HepG2 (cell line): Measurements from ENCODE around the gene CES2. TPM values are rescaled to one million over a fixed set of nuclear protein-coding genes. Genes with fewer than 3 reads are reported as not detected.
"Not testable (repeated sequence)": the region's sequence is repeated elsewhere in the genome, so short reads cannot be mapped to it uniquely, and the experiment has no call there.

Experiments
- ATAC-seq: fragments of 200-7000 bp; cut with Tn5 transposase; 3 replicates; pipeline ENCODE4 v1.9.1; 2020; ENCODE audit warnings: mild to moderate bottlenecking, moderate library complexity
- BruUV-seq: library from RNA; stranded (reverse); fragments of 400-500 nt; replicated peaks from 2 replicates; lab custom pipeline; 2021; lab: Mats Ljungman, UMichigan
- CTCF ChIA-PET: fragments of 300-600 bp; formaldehyde crosslinking; extraction: SDS; loops from one replicate; lab custom pipeline; 2021; ENCODE audit warnings: low total read pairs, inconsistent platforms, low intra/inter-chr PET ratio; lab: Yijun Ruan, JAX
- POLR2A ChIA-PET: fragments of 350-600 bp; sonication (Branson Sonifier 250); formaldehyde crosslinking; loops from one replicate; lab custom pipeline; 2020; ENCODE audit warnings: antibody characterized with exemption, inconsistent platforms; lab: Yijun Ruan, JAX
- DNase-seq: peaks from one replicate; pipeline ENCODE4 v3.0.0-alpha.2; 2015; ENCODE audit warnings: low spot score
- FAIRE-seq: peaks from 3 replicates; lab custom pipeline; 2011; peaks lifted over from hg19 to GRCh38; lab: Jason Lieb, UNC
- H2AFZ ChIP-seq: one replicate; pipeline ENCODE4 v1.6.1; 2011; ENCODE audit warnings: low read length, inconsistent platforms
- H3K27ac ChIP-seq: fragments of 300-600 bp; 3 replicates; pipeline ENCODE4 v1.8.0; 2011; ENCODE audit warnings: mixed run types, mild to moderate bottlenecking, mixed read lengths, low read length, inconsistent platforms; ENCODE audit not compliant: insufficient read depth; ENCODE audit errors: extremely low read length
- H3K27me3 ChIP-seq, 2 experiments: fragments of 200-600 bp in 1 of 2; 2 replicates in 1 of 2; 3 replicates in 1 of 2; pipeline versions ENCODE4 v1.6.0 to v1.8.0; 2011; ENCODE audit warnings: low read length in 2 of 2, mild to moderate bottlenecking in 2 of 2, moderate library complexity in 2 of 2, inconsistent platforms in 1 of 2; ENCODE audit not compliant: insufficient read depth in 2 of 2, control insufficient read depth in 1 of 2
- H3K36me3 ChIP-seq, 2 experiments: fragments of 200-600 bp in 1 of 2; replicated peaks in 1 of 2; 2 replicates in 1 of 2; 3 replicates in 1 of 2; pipeline versions ENCODE4 v1.5.1 to v1.8.0; 2011; ENCODE audit warnings: low read length in 2 of 2, inconsistent platforms in 1 of 2; ENCODE audit not compliant: insufficient read depth in 2 of 2, control insufficient read depth in 1 of 2
- H3K4me1 ChIP-seq: 2 replicates; pipeline ENCODE4 v1.5.1; 2012; ENCODE audit warnings: low read length, inconsistent platforms; ENCODE audit not compliant: insufficient read depth
- H3K4me2 ChIP-seq: 2 replicates; pipeline ENCODE4 v1.6.0; 2011; ENCODE audit warnings: low read depth, low read length, inconsistent platforms
- H3K4me3 ChIP-seq, 3 experiments: fragments of 200-600 bp in 1 of 3; sonication (generic), shearing (Covaris generic) in 1 of 3; replicated peaks in 1 of 3; 2 replicates each; pipeline ENCODE4 v1.5.1; 2011 to 2016; ENCODE audit warnings: low read length in 3 of 3, inconsistent platforms in 2 of 3, low read depth in 2 of 3, mild to moderate bottlenecking in 2 of 3, control low read depth in 1 of 3, mixed read lengths in 1 of 3; ENCODE audit not compliant: insufficient read depth in 1 of 3
- H3K79me2 ChIP-seq: one replicate; pipeline ENCODE4 v1.6.1; 2011; ENCODE audit warnings: low read length, inconsistent platforms; ENCODE audit not compliant: insufficient read depth
- H3K9ac ChIP-seq: 2 replicates; pipeline ENCODE4 v1.6.0; 2011; ENCODE audit warnings: mild to moderate bottlenecking, low read depth, low read length, inconsistent platforms; ENCODE audit not compliant: insufficient read depth
- H3K9me3 ChIP-seq: 2 replicates; pipeline ENCODE4 v1.5.1; 2012; ENCODE audit warnings: mild to moderate bottlenecking, low read length
- H4K20me1 ChIP-seq: 2 replicates; pipeline ENCODE4 v1.6.0; 2011; ENCODE audit warnings: inconsistent platforms, mild to moderate bottlenecking, low read length, moderate library complexity; ENCODE audit not compliant: insufficient read depth
- CSRNP1 ChIP-seq: sonication (generic); formaldehyde crosslinking; IDR thresholded peaks from 2 replicates; pipeline ENCODE4 v1.8.1; 2023; ENCODE audit warnings: mild to moderate bottlenecking, missing genetic modification reagents
- CTCF ChIP-seq: sonication (generic); formaldehyde crosslinking; IDR thresholded peaks from 2 replicates; pipeline ENCODE4 v1.5.0; 2020; ENCODE audit warnings: mild to moderate bottlenecking, missing genetic modification reagents, moderate library complexity
- FOXA3 ChIP-seq: IDR thresholded peaks from 2 replicates; pipeline ENCODE4 v1.6.1; 2016; ENCODE audit warnings: missing genetic modification reagents, missing compliant biosample characterization
- FOXK2 ChIP-seq: fragments of 450-650 bp; IDR thresholded peaks from 2 replicates; pipeline ENCODE4 v1.6.1; 2016
- FOXP1 ChIP-seq, 2 experiments: fragments of 450-650 bp in 1 of 2; IDR thresholded peaks; 2 replicates each; pipeline ENCODE4 v1.6.1; 2017 to 2018; ENCODE audit warnings: antibody characterized with exemption in 1 of 2
- HMGXB3 ChIP-seq: sonication (generic); formaldehyde crosslinking; IDR thresholded peaks from 2 replicates; pipeline ENCODE4 v1.4.0; 2020; ENCODE audit warnings: missing genetic modification reagents, borderline replicate concordance
- HOXA3 ChIP-seq: sonication (generic); formaldehyde crosslinking; IDR thresholded peaks from 2 replicates; pipeline ENCODE4 v1.5.0; 2020; ENCODE audit warnings: missing genetic modification reagents
- IRX3 ChIP-seq: sonication (generic); formaldehyde crosslinking; IDR thresholded peaks from 2 replicates; pipeline ENCODE4 v1.8.1; 2023; ENCODE audit warnings: mild to moderate bottlenecking, low read depth, missing genetic modification reagents, borderline replicate concordance
- SOX13 ChIP-seq, 3 experiments: fragments of 450-650 bp in 1 of 3; sonication (generic) in 1 of 3; formaldehyde crosslinking in 1 of 3; IDR thresholded peaks in 2 of 3; conservative IDR thresholded peaks in 1 of 3; 2 replicates each; pipeline versions ENCODE4 v1.5.0 to v1.6.1; 2016 to 2020; ENCODE audit warnings: antibody characterized with exemption in 1 of 3, mild to moderate bottlenecking in 1 of 3, missing compliant biosample characterization in 1 of 3, missing genetic modification reagents in 1 of 3, moderate library complexity in 1 of 3
- TOPORS ChIP-seq: sonication (generic); formaldehyde crosslinking; IDR thresholded peaks from 2 replicates; pipeline ENCODE4 v1.8.0; 2023; ENCODE audit warnings: mild to moderate bottlenecking, missing genetic modification reagents
- ZBTB38 ChIP-seq: sonication (generic); formaldehyde crosslinking; IDR thresholded peaks from 2 replicates; pipeline ENCODE4 v1.5.1; 2020; ENCODE audit warnings: mild to moderate bottlenecking, missing genetic modification reagents
- ZNF121 ChIP-seq: sonication (generic); formaldehyde crosslinking; IDR thresholded peaks from 2 replicates; pipeline ENCODE4 v1.5.0; 2020; ENCODE audit warnings: mild to moderate bottlenecking, missing genetic modification reagents
- ZSCAN25 ChIP-seq: sonication (generic); formaldehyde crosslinking; IDR thresholded peaks from 2 replicates; pipeline ENCODE4 v1.8.0; 2022; ENCODE audit warnings: mild to moderate bottlenecking, missing genetic modification reagents
- WGBS: methylation state at CpG from one replicate; pipeline ENCODE4 v1.1.6; 2017; ENCODE audit warnings: low lambda C conversion rate; 5-methylcytosine and 5-hydroxymethylcytosine counted together
- in situ Hi-C: cut with HindIII; loops from 2 replicates; pipeline ENCODE4 v1.10.0; 2017; ENCODE audit warnings: low pct_unique_long_range_greater_than_20kb; ENCODE audit not compliant: extremely low pct_ligation_motif_present
- intact Hi-C: fragments of 100-400 bp; cut with micrococcal nuclease; formaldehyde crosslinking; loops from one replicate; pipeline ENCODE4 v1.10.0; 2022; ENCODE audit not compliant: unreplicated experiment
- polyA plus RNA-seq, 8 experiments: library from polyadenylated mRNA; depleted of rRNA in 3 of 8; stranded (reverse) in 7 of 8; unstranded in 1 of 8; fragments of >200 nt; fragmentation: Illumina TruSeq in 4 of 8; extraction: Trizol in 4 of 8; gene quantifications; 2 replicates each; pipeline versions ENCODE4 v1.2.1 to v1.2.3, GENCODE V29; 2011 to 2016; ENCODE audit warnings: low read depth in 4 of 8, missing spikeins in 1 of 8, mixed read lengths in 1 of 8; ENCODE audit not compliant: insufficient read depth in 1 of 8
- total RNA-seq, 5 experiments: library from RNA; depleted of rRNA; stranded (reverse); fragments of >200 nt; fragmentation: Illumina TruSeq; extraction: Trizol; gene quantifications; 2 replicates each; pipeline ENCODE4 v1.2.3, GENCODE V29; 2016; ENCODE audit warnings: low read depth in 1 of 5

CES2 gene
- total and polyA plus RNA-seq, 2 of the 13 experiments (the other 11 are each of a cell fraction or from before 2014, with no cell fraction given): 50.6 to 63.8 TPM

GRCh38 chr16:66974156-66974931, 39.0 kb downstream of the CES2 start:
- FAIRE-seq: peak; percentile 72
- intact Hi-C loops: loop anchor here (5.0 kb wide), 1 partner anchor 1763 kb away; the partner anchor contains the start of gene CDH1
- H3K36me3 ChIP-seq; H3K27ac ChIP-seq; H3K4me3 ChIP-seq; in situ Hi-C loops; H2AFZ ChIP-seq; H3K4me2 ChIP-seq; BruUV-seq; H4K20me1 ChIP-seq; H3K9ac ChIP-seq; ATAC-seq; H3K9me3 ChIP-seq; DNase-seq; H3K79me2 ChIP-seq; H3K27me3 ChIP-seq; TF ChIP-seq SOX13 (IDR thresholded peaks at IDR 0.05); FOXP1 (CRISPR knock-in tag; IDR thresholded peaks at IDR 0.05): not testable (repeated sequence)
- ChIA-PET CTCF (interaction anchor here (1.2 to 1.5 kb wide), 2 partner anchors 20 to 79 kb away, joined by 3 to 4 read pairs; no protein-coding TSS in a partner anchor), POLR2A (interaction anchor here (0.6 to 1.3 kb wide), 2 partner anchors 17 to 252 kb away, joined by 3 read pairs; no protein-coding TSS in a partner anchor)
- peaks cover 57% of the 10 kb centered on the region for H3K4me1 ChIP-seq
- peak; percentile 36; the same call in 1 of the 2 replicates for TF ChIP-seq FOXK2
- TF ChIP-seq ZSCAN25 (CRISPR knock-in tag): 0 out of 2 replicates have a peak, but pooled peaks have one; percentile 4
- peak in 1 of 2 experiments; percentile 25; a peak in 1 of 4 replicates for TF ChIP-seq SOX13 (CRISPR knock-in tag; conservative IDR thresholded peaks at IDR 0.05 in 1 of 2, IDR thresholded peaks at IDR 0.05 in 1 of 2)
- 0 out of 2 replicates have a peak, but pooled peaks have one; percentile 29 for TF ChIP-seq IRX3 (CRISPR knock-in tag)
- peak; percentile 96 for TF ChIP-seq HMGXB3 (CRISPR knock-in tag)
- TF ChIP-seq FOXA3 (CRISPR knock-in tag): 0 out of 2 replicates have a peak, but pooled peaks have one; percentile 19
- 0 out of 2 replicates have a peak, but pooled peaks have one; percentile 10 for TF ChIP-seq HOXA3
- peak; percentile 14; the same call in 1 of the 2 replicates for TF ChIP-seq ZNF121
- TF ChIP-seq ZBTB38 (CRISPR knock-in tag): peak; percentile 67; the same call in 1 of the 2 replicates
- TF ChIP-seq FOXP1 (IDR thresholded peaks at IDR 0.05): 0 out of 2 replicates have a peak, but pooled peaks have one; percentile 6
- peak; percentile 51 for TF ChIP-seq CTCF (CRISPR knock-in tag)
- TF ChIP-seq TOPORS (CRISPR knock-in tag): 0 out of 2 replicates have a peak, but pooled peaks have one; percentile 27
- 0 out of 2 replicates have a peak, but pooled peaks have one; percentile 33 for TF ChIP-seq CSRNP1
- 88% methylated on average over 17 of the region's 32 CpGs for WGBS
